K562 (cell line): ENCODE measurements around the gene GRPR.

ENCODE experiments used
- MXI1 ChIP-seq: IDR thresholded peaks from 2 replicates; pipeline ENCODE4 v1.6.1; 2011; ENCODE audit warnings: low read depth, mild to moderate bottlenecking, improper control_type of control experiment, low read length
- RFX1 ChIP-seq: fragments of 450-650 bp; IDR thresholded peaks from 2 replicates; pipeline ENCODE4 v1.6.1; 2016; ENCODE audit warnings: mild to moderate bottlenecking, moderate library complexity
- USF1 ChIP-seq: sonication (generic); formaldehyde crosslinking; IDR thresholded peaks from 2 replicates; pipeline ENCODE4 v1.9.0; 2022; ENCODE audit warnings: mild to moderate bottlenecking, missing genetic modification reagents
- TF ChIP-seq, protein P1 (sequence below): fragments of 250-450 bp; sonication (Bioruptor Pico); IDR thresholded peaks from 2 replicates; pipeline ENCODE4 v1.4.0; 2020; ENCODE audit warnings: borderline replicate concordance

DNA sequence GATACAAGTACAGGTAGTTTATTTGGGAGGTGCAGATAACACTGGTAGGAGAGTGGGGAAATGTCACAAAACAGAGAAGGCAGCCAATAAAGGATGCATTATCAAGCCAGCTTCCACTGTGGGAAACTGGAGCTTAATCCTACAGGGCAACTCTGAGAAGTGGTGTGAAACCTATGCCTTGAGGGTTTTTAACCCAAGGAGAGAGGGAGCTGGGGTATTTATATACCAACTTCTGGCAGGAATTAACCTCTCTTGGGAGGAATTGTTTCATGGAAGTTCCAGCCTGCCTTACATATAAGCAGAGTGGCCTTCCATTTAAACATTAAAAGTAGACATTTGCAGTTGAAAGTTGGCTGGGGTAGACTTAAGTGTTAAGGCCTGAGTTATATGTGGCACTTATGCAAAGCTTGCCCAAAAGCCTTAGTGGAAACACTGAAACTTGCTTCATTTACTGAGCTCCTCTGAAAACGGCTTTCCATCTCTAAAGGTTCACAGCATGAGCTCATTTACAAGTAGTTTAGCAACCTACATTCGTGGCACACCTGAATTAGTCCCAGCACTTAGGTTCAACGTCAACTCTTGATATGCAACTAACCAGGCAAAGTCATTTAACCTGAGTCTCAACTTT, 63.1 kb downstream of the GRPR start:
- TF ChIP-seq MXI1 (no peak), RFX1 (no peak), USF1 (CRISPR knock-in tag) (no peak)
- TF ChIP-seq, protein P1, sequence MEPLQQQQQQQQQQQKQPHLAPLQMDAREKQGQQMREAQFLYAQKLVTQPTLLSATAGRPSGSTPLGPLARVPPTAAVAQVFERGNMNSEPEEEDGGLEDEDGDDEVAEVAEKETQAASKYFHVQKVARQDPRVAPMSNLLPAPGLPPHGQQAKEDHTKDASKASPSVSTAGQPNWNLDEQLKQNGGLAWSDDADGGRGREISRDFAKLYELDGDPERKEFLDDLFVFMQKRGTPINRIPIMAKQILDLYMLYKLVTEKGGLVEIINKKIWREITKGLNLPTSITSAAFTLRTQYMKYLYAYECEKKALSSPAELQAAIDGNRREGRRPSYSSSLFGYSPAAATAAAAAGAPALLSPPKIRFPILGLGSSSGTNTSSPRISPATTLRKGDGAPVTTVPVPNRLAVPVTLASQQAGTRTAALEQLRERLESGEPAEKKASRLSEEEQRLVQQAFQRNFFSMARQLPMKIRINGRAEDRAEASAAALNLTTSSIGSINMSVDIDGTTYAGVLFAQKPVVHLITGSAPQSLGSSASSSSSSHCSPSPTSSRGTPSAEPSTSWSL: no peak
